GM13977 (cell line): ENCODE results near the gene FAM210B.
A peak's percentile ranks its signal among the peaks of the same experiment; 100 is the strongest.
"Not testable (repeated sequence)": the region's sequence is repeated elsewhere in the genome, so short reads cannot be mapped to it uniquely, and the experiment has no call there.

Experiments used
- DNase-seq: peaks from one replicate; pipeline ENCODE4 v3.0.0; 2012; ENCODE audit warnings: low spot score
- CTCF ChIP-seq: IDR thresholded peaks from 2 replicates; pipeline ENCODE4 v1.5.1; 2012; ENCODE audit warnings: mild to moderate bottlenecking, control low read depth; ENCODE audit not compliant: insufficient read depth; ENCODE audit errors: extremely low read depth, missing control alignments
- in situ Hi-C: fragments of 300-500 bp; cut with MboI; formaldehyde crosslinking; loops from one replicate; pipeline ENCODE4 v1.12.0; 2022; ENCODE audit warnings: low sequenced_read_pairs, low pct_unique_long_range_greater_than_20kb, mixed read lengths, inconsistent platforms; ENCODE audit not compliant: unreplicated experiment

Gene FAM210B

GRCh38 chr20:56324806-56325205 is 34.0 kb upstream of the FAM210B start:
- in situ Hi-C loops: loop anchor here (25.0 kb wide), 1 partner anchor 1663 kb away; no protein-coding TSS in a partner anchor
- TF ChIP-seq CTCF: no peak
- no peak for DNase-seq

GRCh38 chr20:56328861-56329260 is 29.9 kb upstream of the FAM210B start:
- no peak for DNase-seq
- TF ChIP-seq CTCF: no peak
- in situ Hi-C loops: loop anchor here (25.0 kb wide), 1 partner anchor 1667 kb away; no protein-coding TSS in a partner anchor

GRCh38 chr20:56336709-56337108 is 22.1 kb upstream of the FAM210B start:
- DNase-seq: not testable (repeated sequence)
- in situ Hi-C loops: loop anchor here (25.0 kb wide), 1 partner anchor 1674 kb away; no protein-coding TSS in a partner anchor

- in situ Hi-C loops: loop anchor here (25.0 kb wide), 1 partner anchor 1680 kb away; no protein-coding TSS in a partner anchor
- TF ChIP-seq CTCF: no peak
Measured at GRCh38 chr20:56342783-56343182, 16.0 kb upstream of the FAM210B start.

GRCh38 chr20:56343861-56344381 is 14.9 kb upstream of the FAM210B start:
- DNase-seq: peak; percentile 76
- in situ Hi-C loops: loop anchor here (25.0 kb wide), 1 partner anchor 1682 kb away; no protein-coding TSS in a partner anchor
- peak; percentile 92 for TF ChIP-seq CTCF

More at GRCh38 chr20:56342783-56343182, 16.0 kb upstream of the FAM210B start:
- no peak for DNase-seq

GRCh38 chr20:56345911-56346310 is 12.9 kb upstream of the FAM210B start:
- no peak for DNase-seq
- in situ Hi-C loops: loop anchor here (25.0 kb wide), 1 partner anchor 1684 kb away; no protein-coding TSS in a partner anchor
- TF ChIP-seq CTCF: no peak

GRCh38 chr20:56347628-56348304 is 11.0 kb upstream of the FAM210B start:
- no peak for TF ChIP-seq CTCF
- in situ Hi-C loops: loop anchor here (25.0 kb wide), 1 partner anchor 1685 kb away; no protein-coding TSS in a partner anchor
- DNase-seq: no peak
